Left forelimb (tissue), 1 donor: ENCODE results near the gene B3GNT9.
"Not testable (repeated sequence)": the region's sequence is repeated elsewhere in the genome, so short reads cannot be mapped to it uniquely, and the experiment has no call there.

Source experiments
- DNase-seq: peaks from one replicate; pipeline ENCODE4 v3.0.0-alpha.2; 2018; ENCODE audit warnings: low spot score

B3GNT9 gene

GRCh38 chr16:67150047-67150832 lies 558 bp downstream of the B3GNT9 start:
- peak; percentile 80 for DNase-seq

- DNase-seq = no peak
Observed at GRCh38 chr16:67149276-67150046, 1.3 kb downstream of the B3GNT9 start.

DNA sequence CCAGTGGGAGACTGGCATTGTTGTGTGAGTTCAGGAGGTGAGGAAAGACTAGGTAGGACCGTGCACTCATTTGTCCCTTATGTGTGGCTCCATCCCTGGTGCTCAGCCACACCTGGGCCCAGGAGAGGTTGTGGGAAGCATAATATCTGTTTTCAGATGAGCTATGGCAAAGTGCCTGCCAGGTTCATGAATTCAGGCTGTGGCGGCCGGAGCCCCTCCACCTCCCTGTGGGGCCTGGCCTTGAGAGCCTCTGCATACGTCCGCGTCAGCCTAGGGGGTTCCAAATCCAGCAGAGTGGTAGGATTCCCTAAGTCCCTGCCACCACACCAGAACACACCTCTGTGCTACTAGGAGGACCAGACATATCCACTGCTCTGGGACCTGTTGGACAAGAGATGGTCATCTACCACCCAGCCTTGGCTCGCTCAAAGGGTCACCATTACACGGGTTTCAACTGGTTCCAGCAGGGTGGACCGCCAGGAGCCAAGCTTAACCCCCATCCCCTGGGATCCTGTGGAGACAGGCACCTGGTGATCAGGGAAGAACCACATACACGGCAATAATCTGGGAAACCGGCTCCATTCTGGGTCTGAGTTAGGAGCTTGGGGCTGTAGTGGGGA lies 2.0 kb downstream of the B3GNT9 start:
- no peak for DNase-seq

- no peak for DNase-seq
Observed at GRCh38 chr16:67148221-67148620, 2.6 kb downstream of the B3GNT9 start.

- DNase-seq = no peak
Observed at GRCh38 chr16:67147437-67148140, 3.2 kb downstream of the B3GNT9 start.

DNA sequence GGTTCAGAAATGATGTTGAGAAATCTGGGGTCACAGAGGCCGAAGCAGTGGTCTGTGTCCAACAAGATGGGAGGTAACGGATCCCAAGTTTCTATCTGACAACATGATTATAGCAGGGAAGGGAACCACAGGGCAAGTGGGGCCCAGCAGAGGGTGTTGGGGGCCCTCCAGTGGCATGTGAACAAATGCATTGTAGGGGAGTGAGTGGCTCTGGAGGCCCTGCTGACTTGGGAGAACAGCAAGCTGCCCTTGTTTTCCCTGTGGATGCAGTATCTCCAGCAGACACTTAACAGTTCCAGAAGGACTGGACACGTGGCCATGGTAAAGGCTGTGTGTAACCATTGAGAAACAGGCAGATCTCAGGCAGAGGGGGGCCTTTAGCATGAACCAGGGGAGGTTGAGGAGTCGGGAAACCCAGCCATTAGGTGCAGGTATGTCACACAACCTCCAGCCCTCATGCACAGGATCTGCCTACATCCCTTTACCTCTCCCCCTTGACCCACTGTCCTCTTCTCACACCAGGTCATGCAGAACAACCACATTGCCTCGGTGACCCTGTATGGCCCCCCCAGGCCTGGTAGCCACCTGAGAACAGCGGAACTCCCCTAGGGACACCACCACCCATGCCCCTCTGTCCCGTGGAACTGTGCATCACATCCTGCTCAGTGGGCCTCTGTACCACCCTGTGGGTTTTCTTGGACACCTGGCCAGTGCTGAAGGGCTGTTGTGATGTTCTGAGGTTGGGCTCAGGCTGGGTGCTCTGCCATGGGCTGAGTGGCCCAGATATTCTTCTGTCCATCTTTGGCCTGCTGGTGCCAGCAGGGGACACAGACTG lies 4.1 kb downstream of the B3GNT9 start:
- no peak for DNase-seq

- DNase-seq = no peak
Observed at GRCh38 chr16:67145746-67146145, 5.1 kb downstream of the B3GNT9 start.

- no peak for DNase-seq
Observed at GRCh38 chr16:67144943-67145342, 5.9 kb downstream of the B3GNT9 start.

DNA sequence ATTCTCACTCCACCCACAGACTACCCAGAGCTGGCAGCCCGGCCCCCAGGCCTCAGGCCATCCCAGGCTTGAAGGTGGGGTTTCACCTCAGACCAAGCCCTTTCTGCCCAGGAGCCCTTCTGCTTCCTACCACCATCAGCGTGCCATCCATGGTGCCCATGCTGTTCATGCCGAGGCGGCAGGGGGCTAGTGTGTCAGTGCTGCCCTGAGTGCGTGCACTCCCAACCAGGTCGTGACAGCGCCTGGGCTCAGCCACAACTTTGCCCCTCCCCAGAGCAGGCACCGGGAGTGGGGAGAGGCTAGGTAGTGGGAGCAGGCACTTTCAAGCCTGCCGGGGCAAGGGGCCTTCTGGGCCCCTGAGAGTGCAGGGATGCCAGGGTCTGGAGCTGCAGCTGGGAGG lies 8.5 kb downstream of the B3GNT9 start:
- no peak for DNase-seq

DNA sequence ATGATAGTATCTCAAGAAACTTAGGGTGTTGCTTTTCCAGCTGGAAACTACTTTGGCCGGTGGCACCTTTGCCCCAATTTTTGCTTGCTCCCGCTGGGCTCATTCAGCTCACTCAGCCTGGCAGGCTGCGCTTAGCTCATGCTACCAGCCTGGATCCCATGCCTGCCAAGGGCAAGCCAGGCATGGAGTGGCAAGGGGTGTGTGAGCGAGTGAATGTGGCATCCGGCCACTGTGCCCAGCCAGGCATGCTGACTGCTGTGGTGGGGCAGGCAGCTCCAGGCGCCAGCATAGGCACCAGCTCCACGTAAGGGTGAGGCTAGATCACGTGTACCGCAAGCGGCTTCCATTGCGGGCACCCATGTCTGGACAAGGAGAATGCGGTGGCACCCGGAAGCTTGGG lies 9.4 kb downstream of the B3GNT9 start:
- no peak for DNase-seq

DNA sequence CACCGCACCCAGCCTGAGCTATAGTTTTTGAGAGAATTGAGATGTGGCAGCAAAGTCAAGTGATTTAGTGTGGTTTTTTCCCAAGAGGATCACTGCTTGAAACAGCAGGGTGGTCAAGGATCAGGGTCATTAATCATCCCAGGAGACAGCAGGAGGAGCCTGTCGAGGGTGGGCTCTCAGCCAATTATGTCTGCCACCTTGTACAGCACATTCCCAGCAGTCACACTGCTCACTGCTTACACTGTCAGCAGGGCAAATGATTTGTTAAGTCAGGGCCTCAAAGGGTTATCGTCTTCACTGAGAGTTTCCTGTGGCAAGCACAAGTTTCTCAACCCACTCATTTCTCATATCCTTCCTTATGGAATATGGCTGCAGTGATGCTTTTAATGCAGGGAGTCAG lies 13.2 kb downstream of the B3GNT9 start:
- no peak for DNase-seq

DNA sequence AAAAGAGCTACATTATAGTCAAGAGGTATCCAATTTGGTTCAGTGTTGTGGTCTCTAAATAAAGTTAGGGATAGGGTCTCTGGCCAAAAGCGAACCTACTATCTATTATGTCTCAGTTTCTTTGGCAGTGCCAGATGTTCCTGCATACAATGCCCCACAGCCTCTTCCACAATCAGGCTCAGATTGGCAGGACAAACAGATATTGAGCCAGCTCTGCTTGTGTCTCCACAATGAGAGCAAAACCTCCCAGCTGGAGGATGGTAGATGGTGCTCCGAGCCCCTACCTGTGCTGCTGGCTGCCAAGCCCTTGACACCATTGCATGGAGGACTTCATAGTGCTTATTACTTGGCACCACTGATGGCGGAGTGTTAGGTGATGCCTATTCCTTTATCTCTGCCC lies 21.4 kb downstream of the B3GNT9 start:
- no peak for DNase-seq

DNA sequence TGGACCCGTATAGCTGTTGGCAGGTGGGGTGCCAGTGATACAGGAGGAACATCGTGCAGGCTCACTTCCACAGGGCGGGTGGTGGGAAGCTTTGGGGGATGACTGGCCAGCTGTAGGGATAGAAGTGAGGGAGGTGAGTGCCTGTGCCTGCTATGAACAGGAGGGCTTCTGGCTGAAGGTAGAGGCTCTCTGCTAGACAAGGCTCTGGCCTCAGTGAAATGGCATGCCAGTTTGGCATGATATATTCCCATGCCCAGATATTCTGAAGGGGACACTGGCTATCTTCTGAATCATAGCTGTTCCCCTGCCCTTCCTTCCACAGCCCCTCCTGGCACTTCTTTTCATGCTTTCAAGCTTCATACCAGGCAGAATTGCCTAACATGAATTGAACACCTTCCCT lies 21.9 kb downstream of the B3GNT9 start:
- DNase-seq = no peak

DNA sequence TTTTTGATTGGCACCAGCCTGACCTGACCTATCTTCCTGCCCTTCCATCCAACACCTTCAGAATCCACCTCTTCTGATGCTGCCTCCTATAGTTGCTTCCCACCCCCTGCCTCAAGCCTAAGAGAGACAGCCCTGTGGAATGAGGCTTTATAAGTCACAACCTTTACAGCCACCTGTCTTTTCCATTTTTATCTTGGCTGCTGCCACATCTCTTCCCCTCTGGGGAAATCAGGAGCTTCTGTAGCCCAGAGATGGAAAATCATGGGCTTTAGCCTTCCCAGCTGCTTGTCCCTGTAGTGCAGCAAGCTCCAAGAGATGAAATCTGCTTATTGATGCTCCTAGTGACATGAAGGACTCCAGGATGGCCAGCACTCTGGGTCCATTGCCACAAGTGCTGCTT lies 22.4 kb downstream of the B3GNT9 start:
- DNase-seq = no peak

DNA sequence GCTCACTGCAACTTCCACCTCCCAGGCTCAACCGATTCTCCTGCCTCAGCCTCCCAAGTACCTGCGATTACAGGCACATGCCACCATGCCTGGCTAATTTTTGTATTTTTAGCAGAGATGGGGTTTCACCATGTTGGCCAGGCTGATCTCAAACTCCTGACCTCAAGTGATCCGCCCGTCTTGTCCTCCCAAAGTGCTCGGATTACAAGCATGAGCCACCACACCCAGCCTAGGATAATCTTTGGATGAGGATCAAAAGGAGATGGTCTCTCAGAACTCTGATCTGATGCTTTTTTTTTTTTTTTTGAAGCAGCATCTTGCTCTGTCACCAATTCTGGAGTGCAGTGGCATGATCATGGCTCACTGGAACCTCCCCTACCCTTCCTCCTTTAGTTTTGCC lies 28.0 kb downstream of the B3GNT9 start:
- DNase-seq = not testable (repeated sequence)

- no peak for DNase-seq
Observed at GRCh38 chr16:67120025-67120424, 30.8 kb downstream of the B3GNT9 start.

GRCh38 chr16:67117716-67118115 lies 33.1 kb downstream of the B3GNT9 start:
- DNase-seq = no peak

DNA sequence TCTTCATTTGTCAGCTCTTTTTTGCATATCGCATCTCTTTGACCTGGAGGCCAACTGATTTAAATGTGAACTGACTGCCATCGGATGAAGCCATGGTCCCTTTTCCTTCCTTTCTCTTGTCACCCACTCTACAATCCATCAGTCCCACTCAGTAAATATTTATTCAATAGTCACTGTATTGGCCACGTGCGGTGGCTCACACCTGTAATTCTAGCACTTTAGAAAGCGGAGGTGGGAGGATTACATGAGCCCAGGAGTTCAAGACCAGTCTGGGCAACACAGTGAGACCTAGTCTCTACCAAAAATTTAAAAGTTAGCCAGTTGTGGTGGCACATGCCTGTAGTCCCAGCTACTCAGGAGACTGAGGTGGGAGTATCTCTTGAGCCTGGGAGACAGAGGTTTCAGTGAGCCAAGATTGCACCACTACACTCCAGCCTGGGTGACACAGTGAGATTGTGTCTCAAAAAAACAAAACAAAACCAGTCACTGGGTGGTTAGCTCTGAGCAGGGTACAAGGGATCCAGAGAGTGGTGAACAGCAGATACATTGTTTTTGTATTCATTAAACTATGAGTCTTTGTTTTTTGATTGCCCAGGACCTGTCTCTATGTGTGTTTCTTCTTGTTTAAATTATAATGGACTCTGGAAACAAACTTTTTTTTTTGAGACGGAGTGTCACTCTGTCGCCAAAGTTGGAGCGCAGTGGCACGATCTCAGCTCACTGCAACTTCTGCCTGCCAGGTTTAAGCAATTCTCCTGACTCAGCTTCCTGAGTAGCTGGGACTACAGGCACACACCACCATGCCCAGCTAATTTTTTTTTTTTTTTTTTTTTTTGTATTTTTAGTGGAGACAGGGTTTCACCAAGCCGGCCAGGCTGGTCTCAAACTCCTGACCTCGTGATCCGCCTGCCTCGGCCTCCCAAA lies 34.1 kb downstream of the B3GNT9 start:
- DNase-seq = no peak

DNA sequence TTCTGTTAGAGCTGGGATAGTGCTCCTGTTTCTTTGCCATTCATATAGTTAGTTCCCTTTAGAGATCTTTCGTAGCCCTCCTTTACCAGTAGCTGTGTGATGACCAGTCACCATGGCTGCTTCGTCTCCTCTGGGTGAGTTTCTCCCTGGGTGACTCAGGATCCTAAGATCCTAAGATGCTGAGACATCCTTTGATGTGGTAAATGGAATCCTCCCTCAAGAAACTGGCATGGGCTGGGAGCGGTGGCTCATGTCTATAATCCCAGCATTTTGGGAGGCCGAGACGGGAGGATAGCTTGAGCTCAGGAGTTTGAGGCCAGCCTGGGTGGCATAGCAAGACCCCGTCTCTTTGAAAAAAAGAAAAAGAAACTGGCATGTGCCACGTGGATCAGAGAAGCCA lies 35.2 kb downstream of the B3GNT9 start:
- DNase-seq = no peak

- no peak for DNase-seq
Observed at GRCh38 chr16:67114793-67115192, 36.0 kb downstream of the B3GNT9 start.
